Activated effector memory CD4-positive, alpha-beta T cell treated with Interleukin-2 at 50 U/mL for 16 hours (primary cell): Measurements from ENCODE around the gene VPS13C.

Experiments used
- DNase-seq: peaks from one replicate; pipeline ENCODE4 v3.0.0-alpha.2; 2020

The VPS13C gene

GRCh38 chr15:61849447-61849846, 210.8 kb downstream of the VPS13C start:
- DNase-seq, result no peak

GRCh38 chr15:61841466-61841865, 218.8 kb downstream of the VPS13C start:
- no peak for DNase-seq

DNA sequence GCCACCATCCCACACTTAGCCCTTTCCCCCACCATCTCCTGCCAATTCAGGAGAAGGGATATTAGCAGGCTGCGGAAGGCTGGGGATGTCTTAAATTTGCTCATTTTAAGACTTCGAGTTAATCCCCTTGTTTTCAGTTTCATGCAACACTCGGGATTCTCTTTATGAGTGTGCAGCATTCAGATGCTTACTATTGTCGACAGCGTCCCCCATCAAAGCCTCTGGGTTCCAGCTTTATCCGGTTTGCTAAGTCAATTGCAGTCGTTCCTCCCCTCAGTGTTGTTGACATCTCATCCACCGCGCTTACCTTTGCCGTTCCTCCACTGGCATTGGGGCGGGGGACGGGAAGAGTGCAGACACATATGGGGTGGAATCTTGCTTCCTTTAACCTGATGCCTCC, 220.2 kb downstream of the VPS13C start:
- no peak for DNase-seq

- DNase-seq, result no peak
Measured at GRCh38 chr15:61839546-61839945, 220.7 kb downstream of the VPS13C start.

GRCh38 chr15:61835496-61836106, 224.6 kb downstream of the VPS13C start:
- peak; percentile 40 for DNase-seq

DNA sequence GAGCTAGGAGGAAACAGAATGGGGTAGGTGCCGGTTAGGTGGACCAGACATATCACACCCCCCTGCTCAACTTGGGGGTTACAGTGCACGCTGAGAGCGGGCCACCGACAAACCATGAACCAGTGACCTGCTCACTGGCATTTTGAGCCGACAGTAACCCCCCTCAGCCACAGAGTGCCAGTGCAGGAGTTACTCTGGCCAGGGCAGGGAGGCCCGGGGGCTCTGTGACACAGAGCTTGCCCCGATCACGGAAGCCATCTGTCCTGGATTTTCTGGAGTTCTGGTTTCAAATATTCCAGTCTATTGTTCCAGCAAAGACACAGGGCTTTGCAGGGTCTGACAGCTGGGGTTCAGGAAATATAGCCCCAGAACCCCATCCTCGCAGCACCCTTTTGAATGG, 225.2 kb downstream of the VPS13C start:
- DNase-seq, result no peak

DNA sequence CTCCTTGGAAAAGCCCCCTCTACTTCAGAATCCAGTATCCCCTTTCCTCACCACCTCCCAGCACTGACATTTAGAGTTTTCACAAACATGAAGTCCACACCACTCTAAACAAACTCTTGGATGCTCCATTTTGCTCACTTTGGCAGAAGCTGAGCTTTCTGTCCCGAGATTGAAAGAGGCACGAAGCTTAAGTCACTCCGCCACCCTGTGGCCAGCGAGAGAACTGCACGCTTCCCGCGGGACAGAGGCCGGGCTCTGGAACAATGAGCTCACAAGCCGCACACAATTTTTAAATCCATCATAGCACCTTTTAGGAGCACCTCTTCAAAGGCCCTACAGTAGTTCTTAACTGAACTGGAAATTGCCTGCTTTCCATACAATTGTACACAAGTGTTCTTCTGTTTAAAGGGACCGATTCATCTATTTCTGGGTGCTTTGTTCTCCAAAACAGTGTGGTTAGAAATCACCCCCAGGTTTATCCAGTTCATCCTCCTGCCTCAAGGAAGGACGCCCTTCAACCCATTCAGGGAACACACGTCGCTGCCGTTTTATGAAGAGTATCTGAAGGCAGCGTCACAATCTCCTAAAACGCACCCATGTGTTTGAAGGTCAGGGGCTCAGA, 226.1 kb downstream of the VPS13C start:
- peak; percentile 52 for DNase-seq

DNA sequence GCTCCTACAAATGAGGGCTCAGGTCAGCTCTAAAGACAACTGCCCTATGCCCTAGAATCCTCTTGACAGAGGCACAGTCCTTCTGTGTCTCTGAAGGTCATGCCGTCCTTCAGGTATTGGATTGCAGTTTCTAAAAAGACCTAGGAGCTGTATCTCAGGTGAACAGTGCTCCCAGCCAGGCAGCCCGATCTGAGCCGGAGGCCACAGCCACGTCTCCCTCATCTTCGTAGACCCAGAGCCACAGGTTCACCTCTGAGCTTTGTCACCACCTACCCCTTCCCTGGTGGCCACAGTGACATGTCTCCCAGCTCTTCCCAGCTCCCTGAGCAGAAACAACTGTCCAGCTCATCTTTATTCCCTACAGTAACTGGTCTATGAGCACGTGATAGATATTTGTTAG, 228.0 kb downstream of the VPS13C start:
- DNase-seq, result no peak

DNA sequence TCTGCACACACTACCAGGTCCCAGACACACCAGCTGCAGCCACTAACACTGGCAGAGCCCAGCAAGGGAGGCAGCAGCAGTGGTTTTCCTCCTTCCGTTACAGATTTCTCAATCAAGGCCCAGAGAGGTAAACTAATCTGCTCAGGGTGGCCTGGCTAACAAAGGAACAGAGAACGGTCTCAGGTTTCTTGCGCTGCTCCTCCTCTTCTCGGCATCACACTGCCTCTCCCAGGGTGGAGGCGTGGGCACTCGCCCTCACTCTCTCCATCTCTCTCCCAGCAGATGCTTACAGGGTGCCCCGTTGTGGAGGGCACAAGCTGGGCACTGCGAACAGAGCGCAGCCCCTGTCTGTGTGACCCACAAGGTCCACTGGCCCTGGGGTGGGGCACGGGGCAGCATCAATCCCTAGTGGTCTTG, 228.7 kb downstream of the VPS13C start:
- no peak for DNase-seq

DNA sequence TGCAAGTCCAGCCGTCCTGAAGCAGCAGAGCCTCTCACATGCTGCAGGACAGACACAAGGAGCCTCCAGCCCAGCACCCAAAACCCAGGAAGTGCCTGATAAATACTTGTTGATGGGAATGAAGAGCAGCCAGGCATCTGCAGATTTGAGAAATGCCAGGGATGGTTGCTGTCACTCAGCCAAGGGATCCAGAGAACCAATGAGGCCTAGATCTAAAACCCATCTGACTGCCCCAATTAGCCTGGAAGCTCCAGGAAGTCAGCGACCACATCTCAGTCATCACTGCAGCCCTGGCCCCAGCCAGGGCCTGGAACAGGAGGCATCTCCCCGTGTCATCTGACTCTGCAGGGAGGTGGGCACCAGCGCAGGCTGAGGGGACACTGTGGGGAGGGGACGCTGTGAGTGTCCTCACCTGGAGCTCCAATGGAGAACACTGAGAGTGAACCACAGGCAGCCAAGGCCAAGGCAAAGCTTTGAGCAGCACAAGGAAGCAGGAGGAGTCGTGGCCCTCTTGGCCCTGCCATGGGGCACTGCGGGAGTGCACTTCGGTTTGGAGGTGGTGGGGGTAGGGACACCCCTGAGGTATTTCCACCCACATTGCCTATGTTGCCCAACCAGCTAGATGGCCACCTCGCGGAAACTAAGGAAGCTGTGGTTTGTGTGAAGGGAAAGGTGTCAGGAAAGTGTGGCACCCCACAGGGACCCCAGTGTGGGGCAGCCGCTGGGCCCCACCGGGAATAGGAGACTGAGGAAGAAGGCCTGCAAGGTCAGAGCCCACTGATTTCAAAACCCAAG, 229.5 kb downstream of the VPS13C start:
- DNase-seq, result no peak

GRCh38 chr15:61829514-61829889, 230.7 kb downstream of the VPS13C start:
- DNase-seq, result no peak

- no peak for DNase-seq
Measured at GRCh38 chr15:61828860-61829513, 231.3 kb downstream of the VPS13C start.

DNA sequence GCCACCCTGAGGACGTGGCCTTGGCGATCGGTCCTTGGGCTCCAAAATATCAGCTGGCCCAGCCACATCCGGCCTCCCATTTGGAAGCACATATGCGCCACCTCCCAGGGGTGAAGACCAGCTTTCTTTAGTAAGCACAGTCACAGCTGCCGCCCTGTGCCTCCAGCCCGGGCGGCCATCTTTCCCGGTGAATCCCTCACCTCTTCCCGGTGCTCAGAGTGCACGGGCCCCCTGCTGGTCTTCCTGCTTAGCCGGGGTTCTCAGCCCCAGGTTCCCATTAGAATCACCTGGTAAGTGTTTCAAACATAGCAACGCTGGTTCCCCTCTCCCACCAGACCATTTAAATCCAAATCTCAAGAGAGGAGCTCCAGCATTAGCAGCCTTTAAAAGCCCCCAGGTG, 232.2 kb downstream of the VPS13C start:
- no peak for DNase-seq

DNA sequence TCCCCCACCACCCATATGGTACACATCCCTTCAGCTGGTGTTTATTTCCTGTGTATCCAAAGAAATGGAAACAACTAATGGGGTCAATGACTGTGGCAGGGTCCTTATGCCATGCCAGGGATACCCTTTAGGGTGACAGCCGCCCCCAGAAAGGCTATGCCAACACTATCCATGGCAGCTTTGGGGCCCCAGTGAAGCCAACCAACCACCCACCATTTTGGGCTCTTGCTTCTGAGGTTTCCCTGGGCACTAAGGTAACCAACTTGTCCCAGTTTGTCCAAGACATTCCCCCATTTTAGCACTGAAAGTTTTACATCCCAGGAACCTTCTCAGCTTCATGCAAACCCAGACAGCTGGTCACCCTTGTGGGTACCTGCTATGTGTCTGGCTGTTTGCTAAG, 233.1 kb downstream of the VPS13C start:
- DNase-seq, result no peak

DNA sequence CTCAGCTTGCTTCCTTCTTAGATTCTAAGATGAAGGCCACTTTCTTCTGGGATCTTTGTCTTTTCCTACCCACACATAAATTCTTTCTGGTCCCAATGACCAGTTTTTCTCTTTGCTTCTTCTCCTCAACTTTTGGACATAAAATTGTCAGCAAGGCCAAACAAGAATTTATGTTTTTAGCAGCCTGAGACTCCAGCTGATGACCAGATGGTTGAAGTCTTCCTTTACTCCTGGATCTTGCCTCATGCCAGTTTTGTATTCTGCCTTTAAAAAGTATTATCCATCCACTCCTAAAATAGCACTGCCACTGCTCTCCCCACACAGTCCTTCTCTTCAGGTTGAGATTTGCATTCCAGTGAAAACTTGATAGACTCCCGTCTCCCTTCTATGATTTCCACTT, 236.0 kb downstream of the VPS13C start:
- no peak for DNase-seq

DNA sequence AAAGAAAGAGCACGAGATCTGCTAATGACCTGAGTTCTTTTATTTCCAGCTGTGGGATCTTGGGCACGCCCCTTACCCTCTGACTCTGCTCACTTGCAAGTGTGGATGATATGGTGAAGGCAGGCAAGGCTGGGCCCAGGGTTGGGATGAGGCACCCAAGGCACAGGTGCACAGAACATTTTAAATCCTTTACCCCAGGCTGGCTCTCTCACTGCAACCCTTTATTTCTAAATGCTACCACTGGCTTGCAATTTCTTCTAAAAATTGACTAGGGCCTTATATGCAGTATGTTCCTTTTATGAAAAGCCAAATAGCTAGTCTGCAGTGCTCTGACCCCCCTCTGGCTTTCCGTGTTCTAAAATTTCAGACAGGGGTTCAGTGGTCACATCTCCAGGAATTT, 237.7 kb downstream of the VPS13C start:
- no peak for DNase-seq

DNA sequence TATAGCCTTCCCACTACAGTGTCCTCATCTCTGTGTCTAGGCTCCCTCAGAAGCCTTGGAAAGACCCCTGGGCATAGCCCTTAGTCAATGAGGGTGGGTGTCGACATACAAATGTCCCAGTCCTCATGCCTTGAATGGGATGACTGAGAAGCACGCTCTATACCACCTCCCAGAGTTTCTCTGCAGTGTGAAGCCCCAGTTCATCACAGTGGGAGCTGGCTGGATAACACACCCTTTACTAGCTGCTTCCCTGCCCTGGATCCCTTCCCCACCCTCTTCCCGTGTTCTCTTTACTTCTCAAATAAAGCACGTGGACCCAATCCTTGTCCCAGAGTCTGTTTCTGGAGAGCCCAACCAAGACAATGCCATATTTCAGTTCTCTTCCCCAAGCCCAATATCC, 239.3 kb downstream of the VPS13C start:
- DNase-seq, result no peak

- no peak for DNase-seq
Measured at GRCh38 chr15:61820212-61820611, 240.0 kb downstream of the VPS13C start.

- DNase-seq, result no peak
Measured at GRCh38 chr15:61819386-61819785, 240.9 kb downstream of the VPS13C start.

- no peak for DNase-seq
Measured at GRCh38 chr15:61818801-61819200, 241.4 kb downstream of the VPS13C start.

DNA sequence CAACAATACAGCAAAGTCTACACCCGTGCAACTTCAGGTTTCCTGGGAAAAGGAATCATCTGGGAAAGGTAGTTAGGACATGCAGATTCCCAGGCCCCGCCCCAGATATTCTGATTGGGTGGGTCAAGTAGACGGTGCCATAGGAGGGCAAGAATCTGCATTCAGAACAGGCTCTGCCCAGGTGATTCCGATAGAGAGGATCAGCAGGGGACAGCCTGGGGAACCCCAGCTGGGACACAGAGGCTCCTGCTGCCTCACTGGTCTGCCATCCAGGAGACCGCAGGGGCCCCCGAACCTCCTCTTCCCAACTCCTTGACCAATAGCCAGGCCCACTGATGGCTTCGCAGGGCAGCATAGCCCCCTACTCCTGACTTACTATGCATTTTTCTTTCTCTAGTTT, 243.4 kb downstream of the VPS13C start:
- no peak for DNase-seq

DNA sequence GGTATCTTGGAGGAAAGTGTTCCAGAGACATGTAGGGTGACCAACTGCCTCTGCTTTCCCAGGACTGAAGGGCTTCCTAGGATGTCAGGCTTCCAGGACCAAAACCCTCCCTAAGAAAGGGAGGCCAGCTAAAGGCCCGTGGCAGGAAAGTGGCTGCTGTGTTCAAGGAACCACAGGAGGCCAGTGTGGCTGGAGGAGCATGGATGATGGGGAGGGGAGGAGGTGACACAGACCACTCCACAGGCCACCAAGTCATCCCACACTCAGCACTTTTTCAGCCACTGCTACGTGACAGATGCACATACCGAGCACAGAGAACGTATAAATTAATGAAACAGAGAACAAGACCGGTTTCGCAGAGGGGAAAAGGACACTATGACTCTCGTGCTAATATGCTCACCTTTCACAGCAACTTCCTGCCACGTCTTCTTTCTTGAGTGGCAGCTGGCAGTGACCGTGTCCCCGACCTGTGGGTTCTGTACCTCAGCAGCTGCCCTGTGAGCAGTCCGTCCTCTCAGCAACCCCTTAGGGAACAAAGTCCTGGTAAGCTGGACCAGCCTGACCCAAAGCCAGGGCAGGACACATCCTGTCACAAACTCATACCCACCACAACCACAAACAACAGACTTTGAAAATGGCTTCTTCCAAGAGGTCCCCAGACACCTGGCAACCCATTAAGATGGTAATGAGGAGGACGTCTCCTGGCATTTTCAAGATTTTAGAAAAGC, 244.7 kb downstream of the VPS13C start:
- no peak for DNase-seq

DNA sequence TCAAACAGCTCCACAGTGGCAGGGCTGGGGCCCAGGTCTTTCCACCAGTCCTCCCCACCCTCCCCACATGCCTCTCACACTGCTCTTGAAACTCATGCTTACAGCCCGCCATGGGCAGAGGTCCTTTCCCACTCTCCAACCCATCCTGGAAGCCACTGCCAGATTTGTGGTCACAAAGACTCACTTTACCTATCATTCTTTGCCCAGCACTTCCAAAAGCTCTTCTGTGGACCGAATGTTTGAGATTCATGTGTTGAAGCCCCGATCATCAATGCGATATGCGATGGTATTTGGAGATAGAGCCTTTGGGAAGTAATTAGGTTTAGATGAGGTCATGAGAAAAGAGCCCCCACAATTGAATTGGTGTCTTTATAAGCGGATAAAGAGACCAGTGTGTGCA, 247.8 kb downstream of the VPS13C start:
- DNase-seq, result no peak
